RKO (cell line): ENCODE results near the gene PPP1R37.
A peak's percentile ranks its signal among the peaks of the same experiment; 100 is the strongest.

ENCODE experiments used
- DNase-seq: peaks from one replicate; pipeline ENCODE4 v3.0.0-alpha.2; 2016; ENCODE audit warnings: low spot score

Gene PPP1R37

DNA sequence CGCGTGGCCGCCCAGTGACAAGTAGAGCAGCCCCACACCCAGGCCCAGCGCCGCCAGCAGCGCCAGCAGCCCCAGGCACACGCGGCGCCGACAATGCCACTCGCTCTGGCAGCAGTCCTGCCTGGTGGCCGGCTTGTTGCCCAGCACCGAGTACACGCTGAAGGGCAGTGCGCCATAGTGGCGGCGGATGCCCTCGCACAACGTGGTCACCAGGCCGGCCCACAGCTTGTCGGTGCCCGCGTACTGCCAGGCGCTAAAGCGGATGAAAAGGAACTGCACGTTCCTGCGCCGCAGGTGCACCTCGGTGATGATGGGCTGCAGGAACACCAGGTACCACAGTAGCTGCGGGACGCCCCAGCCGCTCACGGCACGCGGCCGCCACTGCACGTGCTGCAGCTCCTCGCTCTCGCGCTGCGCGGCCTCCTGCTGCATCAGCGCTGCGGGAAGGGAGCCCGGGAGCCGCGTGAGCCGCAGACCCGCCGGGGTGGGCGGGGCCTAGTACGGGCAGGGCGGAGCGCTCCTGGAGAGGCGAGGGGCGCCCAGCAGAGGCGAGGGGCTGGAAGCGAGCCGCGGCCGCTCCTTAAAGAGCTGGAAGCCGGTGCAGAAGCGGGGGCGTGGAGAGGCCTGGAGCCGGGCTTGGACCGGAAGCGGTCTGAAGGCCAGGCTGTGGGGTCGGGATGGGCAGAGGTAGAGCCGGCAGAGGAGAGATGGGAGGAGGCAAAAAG lies 60.5 kb downstream of the PPP1R37 start:
- DNase-seq = no peak

DNA sequence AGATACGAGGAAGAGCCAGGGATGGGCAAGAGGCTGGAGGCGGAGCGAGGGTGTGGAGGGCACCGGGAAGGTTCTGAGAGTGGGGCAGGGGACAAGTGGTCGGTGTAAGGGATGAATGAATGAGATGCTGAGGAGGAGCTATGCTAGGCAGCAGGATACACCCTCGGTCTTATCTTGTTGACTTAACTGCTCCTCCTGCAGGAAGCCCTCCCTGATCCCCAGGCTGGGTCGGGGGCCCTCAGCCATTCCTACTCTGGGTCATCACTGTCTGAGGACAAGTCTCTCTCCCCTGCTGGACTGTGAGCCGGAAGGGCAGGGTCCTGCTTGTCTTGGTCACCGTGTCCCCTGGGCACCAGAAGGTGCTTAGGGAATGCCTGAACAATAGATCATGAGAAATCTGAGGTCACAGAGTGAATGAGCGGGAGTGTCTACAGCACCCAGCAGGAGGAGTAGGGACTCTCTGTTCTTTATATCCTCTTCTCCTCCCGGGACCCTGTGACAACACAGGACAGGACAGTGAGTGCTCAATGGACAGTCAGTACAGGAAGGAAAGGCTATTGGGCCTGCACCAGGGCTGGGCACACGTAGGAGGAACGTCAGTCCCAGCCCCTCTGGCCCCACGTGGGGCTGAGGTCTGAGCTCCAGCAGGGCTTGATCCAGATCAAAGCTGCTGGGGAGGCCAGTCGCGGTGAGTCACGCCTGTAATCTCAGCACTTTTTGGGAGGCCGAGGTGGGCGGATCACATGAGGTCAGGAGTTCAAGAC lies 61.3 kb downstream of the PPP1R37 start:
- DNase-seq = peak; percentile 85

DNA sequence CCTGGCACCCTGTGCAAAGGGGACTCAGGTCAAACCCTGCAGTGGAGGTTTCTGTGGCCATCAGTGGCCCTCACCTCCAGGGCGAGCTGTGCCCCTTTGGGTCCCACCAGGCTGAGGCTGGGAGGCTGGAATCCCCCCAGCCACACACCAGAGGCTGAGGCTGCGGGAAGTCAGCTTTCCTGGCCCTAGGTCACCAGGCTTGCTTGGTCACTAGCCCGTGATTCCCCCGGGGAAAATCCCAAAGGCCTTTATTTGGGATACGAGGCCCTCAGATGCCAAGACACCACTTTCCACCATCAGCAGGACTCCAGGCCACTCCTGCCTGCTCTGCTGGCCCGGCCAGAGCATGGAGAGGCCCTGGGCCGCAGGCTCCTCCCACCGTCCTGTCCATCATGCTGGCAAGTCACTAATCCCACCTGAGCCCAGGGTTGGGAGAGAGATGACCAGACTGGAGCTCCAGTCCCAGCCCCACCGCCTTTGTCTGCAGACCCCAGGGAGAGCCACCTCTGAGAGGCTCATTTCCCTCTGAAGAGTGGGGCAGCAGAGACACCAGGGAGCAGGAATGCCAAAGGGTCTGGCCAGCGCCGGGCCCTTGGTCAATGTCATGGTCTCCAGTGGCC lies 63.1 kb downstream of the PPP1R37 start:
- no peak for DNase-seq

DNA sequence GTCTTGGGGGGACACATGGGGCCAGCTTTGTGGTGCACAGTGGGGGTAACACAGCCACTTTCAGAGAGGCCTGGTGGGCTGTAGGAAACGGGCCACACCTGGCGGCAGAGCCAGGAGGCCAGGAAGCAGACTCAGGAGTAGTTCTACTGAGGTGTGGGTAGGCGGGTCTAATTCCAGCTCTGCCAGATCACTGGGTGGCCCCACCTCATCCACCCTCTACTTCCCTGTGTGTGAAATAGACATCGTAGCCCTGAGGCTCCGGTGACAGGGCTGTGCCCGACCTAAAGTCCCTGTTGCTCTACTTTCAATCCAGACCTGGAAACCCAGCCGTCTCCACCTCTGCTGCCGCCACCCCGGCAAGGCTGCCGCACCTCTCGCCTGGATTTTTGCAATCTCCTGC lies 63.8 kb downstream of the PPP1R37 start:
- DNase-seq = no peak

DNA sequence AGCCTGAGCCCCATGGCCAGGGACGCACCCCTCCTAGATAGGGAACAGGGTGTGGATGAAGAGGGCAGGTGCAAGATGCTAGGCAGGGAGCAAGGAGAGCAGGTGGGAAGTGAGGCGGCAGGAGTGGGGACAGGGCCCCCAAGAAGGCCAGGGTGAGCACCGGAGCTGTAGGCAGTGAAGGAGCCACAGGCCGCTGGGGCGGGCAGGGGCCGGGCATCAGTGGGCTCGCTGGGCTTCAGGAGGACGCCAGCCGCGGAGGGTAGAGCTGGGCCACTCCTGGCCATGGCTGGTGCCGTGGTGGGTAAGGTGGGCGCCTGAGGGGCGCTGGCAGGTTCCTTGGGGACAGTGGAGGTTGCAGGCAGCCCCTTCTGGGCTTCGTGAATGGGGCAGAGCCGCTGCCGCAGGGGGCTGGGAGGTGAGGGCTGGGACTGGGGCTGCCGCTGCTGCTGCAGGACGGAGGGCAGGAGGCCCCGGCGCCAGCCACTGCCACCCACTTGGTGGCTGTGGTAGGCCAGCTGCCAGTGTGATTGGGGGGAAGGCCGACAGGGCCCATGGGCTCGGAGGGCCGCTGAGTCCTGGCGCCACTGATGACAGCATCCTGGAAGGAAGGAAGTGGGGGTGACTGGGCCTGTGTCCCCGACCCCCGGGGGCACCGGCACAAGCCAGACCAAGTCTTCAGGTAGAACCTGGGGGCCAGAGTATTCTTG lies 65.7 kb downstream of the PPP1R37 start:
- DNase-seq = no peak

DNA sequence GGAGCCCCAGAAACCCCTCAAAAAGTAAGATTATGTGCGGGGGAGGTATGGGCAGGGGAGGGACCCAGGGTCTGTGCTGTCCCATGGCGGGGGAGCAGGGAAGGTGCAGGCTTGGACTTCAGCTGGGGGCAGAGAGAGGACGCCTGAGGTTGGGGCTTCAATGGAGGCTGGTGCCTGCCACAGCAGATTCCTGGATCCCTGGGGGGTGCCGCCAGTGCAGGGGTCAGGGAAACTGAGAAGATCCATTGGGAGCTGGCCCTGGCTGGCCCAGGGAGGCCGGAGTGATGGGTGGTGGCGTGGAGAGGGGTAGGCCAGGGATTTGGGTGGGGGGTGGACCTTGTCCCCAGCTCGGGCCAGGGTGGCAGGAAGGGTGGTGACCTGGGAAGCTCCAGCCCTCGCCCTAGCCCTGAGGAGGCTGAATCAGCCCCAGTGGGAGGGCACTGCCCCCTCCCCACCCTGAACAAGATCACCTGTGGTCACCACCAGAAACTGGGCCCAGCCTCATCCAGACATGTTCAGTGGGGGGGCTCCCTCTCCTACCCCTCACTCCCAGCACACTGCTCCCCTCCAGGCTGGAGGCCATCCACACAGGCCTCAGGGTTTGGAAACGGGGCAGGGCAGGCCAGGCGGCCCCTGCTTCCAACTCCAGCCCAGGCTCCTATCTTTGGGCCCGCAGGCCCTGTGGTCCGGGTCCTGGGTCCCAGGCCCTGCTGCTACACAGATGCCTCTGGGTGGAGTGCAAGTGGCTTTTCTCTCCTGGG lies 66.4 kb downstream of the PPP1R37 start:
- DNase-seq = no peak

DNA sequence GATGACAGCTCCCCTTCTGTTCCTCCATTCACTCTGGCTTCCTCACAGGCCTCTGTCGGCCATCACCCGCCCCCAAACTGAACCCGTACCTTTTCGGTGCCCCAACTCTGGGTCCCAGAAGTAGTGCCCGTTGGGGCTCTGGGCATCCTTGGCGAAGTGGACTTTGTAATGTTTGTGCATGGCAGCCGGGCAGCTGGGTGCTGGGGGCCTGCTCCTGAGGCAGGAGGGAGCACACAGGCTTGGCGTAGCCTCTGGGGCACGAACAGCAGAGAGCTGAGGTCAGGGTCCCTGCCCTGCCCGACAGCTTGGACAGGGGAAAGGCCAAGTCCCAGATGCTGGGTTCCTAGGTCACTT lies 67.0 kb downstream of the PPP1R37 start:
- DNase-seq = no peak

DNA sequence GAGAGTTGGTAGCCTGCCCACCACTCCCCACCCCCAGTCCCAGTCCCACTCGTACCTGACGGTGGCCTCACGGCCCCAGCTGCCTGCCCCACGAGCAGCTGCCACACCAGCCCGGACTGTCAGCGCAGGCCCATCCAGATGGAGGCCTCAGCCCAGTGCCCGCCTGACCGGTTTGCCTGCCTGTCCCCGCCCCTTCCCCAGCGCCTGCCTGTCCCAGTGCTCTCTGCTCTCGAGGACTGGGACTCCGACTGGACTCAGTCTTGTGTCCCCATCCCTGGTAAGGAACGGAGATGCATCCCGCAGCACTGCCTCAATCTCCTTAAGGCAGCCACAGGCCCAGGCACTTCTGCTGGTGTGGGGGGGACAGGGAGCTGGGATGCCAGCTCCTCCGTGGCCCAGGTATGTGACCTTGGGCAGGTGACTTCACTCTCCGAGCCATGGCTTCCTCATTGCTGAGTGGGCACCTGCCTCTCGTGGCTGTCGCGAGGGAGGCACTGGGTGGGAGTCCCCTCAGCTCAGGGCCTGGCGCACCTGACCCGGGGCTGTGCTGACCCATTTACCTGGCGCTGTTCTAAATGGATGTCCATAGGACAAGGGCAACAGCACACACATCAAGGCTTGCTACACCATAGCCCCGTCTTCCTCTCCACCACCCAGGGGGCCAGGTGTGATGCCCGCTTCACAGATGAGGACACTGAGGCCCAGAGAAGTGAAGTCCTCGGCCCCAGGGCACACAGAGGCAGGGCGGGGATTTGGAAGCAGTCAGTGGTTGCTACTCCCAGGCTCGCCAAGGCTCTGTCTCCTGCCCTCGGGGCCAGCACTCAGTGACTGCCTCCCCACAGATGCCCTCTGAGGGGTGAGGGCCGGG lies 68.1 kb downstream of the PPP1R37 start, which contains the start of gene NKPD1:
TSS of gene NKPD1 (minus strand) at position 113 of the 868 bp plus-strand sequence. CDS start 832 bp downstream, outside the sequence.
- no peak for DNase-seq

DNA sequence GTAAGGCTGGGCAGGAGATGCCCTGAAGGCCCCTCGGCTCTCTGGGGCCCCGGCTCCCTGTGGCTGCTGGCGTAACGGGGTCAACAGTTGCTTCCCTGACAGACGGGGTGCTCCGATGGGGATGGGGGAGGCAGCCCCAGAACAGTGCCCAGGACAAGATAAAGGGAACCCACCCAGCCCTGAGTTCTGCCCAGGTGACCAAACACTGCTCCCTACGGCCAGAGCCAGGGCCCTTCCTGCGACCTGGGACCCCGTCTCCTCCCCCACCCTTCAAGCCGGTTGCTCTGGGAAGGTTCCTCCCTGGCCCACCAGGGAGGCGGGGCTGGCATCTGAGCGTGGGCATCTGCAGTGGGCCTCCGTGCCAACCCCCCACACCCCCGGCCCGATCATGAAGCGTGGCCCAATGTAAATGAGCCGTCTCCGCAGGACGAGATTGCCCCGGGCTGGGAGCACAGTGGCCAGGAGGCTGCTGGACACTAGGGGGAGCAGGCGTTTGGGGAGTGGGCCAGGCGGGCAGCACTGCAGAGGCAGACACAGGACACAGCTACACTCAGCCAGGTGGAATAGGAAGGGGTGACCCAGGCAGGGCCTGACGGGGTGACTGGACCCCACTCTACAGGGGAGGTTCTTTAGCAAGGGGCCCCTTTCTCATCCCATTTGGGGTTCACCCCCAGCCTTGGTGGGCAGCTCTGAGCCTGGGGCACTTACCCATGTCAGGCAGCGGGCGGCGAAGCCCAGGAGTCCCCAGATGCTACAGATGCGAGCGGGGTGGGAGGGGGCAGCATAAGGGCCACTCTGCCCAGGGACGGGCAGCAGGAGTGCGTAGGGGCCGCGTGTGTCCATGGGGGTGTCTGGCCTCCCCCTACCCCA lies 69.0 kb downstream of the PPP1R37 start:
- DNase-seq = peak; percentile 29

DNA sequence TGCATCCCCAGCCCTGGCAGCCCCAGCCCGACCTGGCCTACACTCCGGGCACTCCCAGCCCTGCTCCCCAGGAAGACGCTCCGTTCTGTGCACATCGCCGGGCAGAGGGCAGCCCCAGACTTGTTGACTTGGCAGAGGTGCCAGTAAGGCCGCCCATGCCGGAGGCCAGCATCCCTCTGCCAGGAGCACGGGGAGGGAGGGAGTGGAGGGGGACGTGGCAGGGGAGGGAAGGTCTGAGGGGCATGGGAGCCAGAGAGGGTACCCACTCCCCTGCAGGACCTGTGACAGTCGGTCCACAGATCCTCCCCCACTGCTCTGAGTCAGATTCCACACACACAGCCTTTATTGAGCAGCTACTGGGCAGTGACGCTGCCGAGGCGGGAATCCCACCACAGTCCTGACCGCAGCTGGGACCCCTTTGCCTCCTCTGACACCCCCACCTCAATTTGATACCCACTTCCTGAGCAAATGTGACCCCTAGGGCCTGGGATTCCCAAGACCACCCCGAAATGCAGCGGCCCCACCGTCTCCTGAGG lies 69.7 kb downstream of the PPP1R37 start:
- no peak for DNase-seq

DNA sequence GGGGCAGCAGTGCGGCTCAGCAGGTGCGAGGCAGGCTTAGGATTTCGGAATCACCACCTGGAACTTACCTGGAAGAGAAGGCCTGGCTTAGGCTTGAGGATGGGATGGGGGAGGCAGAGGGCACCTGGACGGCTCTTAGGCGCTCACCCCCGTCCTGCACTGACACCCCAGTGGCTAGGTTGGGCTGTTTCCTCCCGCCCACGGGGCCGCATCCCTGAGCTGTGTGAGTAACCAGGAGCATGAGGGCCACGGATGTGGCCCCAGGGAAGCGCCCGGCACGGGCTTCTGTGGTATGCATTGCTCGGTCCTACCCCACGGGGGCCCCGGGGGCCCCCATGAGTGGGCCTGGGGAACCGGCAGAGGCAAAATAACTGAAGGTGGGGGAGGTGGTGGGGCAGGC lies 70.2 kb downstream of the PPP1R37 start:
- DNase-seq = no peak

DNA sequence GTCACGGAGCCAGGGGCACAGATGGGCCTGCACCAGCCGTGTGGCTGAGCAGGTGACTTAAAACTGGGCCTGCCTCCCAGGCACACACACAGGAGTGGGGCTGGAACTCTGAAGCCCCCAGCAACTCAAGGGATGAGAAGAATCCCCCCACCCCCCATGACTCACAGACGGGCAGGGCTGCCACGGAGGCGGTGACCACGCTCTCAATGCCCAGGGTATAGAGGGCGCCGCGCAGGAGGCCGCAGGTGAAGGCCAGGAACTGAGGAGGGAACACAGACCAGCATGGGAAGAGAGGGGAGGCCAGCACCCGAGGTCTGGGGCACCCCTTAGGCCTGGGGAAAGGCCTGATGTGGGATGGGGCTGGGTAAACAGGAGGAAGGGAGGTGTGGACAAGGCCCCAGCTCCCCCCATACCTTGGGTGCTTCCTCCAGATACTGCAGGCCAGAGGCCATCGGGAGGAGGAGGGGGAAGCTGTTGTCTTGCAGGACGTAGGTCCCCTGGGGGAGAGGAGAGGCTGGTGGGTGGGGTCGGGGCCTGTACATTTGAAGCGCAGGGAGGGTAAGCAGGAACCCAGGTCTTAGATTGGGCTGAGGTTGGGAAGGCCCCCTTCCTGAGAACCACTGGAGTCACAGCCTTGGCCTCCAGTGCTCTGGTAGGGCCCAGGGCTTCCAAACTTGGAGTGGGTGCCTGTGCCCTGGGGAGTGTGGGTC lies 70.9 kb downstream of the PPP1R37 start:
- DNase-seq = no peak

DNA sequence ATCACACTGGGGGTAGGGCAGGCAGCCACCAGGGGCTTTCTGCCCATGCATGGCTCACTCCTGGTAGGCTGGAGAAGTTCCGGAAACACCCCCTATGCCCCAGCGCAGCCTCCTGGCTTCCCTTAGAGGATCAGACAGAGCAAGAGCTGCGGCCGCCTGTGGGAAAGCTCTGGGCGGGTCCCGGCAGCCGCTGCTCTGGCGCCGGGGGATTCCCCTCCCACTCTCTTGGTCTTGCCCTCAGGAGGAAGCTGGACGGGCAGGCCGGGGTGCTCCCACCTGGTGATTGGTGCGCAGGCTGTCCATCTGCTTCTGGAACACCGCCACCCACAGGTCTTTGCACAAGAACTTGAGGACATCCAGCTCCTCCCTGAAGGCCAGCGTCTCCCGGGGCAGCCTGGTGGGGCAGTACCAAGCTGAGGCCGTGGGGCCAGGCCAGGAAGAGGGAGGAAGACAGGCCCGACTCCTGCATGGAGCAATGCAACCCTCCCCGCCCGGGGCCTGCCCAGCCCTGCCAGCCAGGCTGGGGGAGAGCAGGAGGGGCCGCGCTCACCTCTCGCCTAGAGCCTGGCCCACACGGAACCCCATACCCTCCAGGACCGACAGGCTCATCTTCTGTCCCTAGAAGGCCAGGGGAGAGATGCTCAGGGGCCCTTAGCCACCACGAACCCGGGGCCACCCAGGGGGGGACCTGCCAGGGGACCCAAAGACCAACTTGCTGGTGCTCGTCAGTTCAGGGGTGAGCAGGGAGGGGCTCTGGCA lies 71.8 kb downstream of the PPP1R37 start:
- DNase-seq = no peak

DNA sequence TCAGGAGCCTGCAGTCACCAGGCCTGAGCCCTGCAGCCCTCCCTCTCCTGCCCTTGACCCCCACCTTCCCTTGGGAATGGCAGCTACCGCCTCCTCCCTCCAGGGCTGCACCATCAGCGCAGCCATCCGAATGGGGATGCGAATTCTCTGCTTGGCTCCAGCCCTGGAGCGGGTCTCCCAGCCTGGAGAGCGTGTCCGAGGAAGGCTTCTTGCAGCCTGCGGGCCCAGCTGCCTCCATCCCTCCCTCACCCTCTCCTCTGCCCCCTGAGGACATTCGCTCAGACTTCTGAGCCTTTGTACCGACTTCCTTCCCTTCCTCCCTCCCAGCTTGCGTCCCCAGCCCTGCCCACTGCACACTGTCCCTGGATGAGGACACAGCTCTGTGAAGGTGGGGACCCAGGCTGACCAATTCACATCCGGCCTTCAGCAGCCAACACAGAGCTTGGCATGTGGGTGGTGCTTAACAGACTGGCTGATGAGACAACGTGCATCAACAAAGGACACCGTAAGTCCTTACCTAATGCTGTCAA lies 73.8 kb downstream of the PPP1R37 start:
- DNase-seq = no peak

DNA sequence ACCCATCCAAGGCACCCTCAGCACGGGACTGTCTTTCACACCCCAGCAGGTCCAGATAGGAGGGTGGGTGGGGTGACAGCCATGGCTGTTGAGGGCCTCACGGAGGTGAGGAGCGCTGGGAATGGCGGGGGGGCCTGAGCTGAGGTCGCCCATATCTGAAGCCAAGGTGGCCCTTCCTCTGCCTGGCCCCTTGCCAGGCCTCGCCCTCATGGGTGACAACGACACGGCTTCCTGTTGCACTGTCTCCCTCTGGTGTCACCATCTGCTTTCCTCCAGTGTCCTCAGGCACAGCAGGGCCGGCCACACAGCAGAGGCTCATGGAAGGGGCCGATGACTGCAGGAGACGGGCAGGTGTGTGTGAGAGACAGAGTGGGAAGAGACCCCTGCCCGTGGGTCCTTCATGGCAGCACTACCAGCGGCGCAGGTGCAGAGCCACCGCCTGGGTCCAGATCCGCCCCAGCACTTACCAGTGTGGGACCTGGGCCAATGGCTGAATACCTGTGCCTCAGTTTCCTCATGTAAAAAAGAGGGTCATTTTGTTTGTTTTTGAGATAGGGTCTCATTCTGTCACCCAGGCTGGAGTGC lies 75.9 kb downstream of the PPP1R37 start:
- no peak for DNase-seq

DNA sequence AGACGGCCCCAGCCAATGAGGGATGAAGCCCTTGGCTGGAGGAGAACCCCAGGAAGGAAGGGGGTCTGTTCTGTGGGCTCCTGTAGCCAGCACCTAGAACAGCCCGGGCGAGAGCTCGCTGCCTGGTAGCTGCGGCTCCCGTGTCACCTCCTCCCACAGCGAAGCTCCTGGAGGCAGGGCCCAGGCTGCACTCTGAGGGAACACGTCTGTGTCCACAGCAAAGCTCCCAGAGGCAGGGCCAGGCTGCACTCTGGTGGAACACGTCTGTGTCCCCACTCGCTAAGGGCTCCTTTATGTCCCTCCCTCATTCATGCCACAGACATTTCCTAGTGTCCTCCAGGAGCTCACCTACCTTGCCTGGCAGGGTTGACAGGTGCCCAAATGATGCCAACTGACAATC lies 76.6 kb downstream of the PPP1R37 start:
- no peak for DNase-seq
